Tibial nerve (tissue), 4 donors: ENCODE data around the gene WDR37.

Experiments
- CTCF ChIP-seq, 5 experiments: fragments of 200-600 bp in 3 of 5; fragments of 450-650 bp in 2 of 5; sonication (generic) in 3 of 5; IDR thresholded peaks; one replicate each; pipeline ENCODE4 v1.5.1; 2016 to 2019; ENCODE audit warnings: antibody characterized with exemption in 5 of 5, mild to moderate bottlenecking in 3 of 5, moderate library complexity in 2 of 5
- EP300 ChIP-seq, 2 donors: sonication (generic); formaldehyde crosslinking; IDR thresholded peaks; one replicate each; pipeline ENCODE4 v1.6.1; 2017; ENCODE audit warnings: antibody characterized with exemption in 2 of 2, mild to moderate bottlenecking in 1 of 2
- POLR2A ChIP-seq, 2 donors: fragments of 450-650 bp; IDR thresholded peaks; one replicate each; pipeline ENCODE4 v1.6.1; 2017; ENCODE audit warnings: antibody characterized with exemption in 2 of 2, mild to moderate bottlenecking in 2 of 2, moderate library complexity in 2 of 2

- TF ChIP-seq CTCF (IDR thresholded peaks at IDR 0.05), result no peak
- no peak for TF ChIP-seq EP300 (IDR thresholded peaks at IDR 0.05)
- TF ChIP-seq POLR2A (IDR thresholded peaks at IDR 0.05), result no peak
Observed at GRCh38 chr10:1156616-1156886, 100.4 kb downstream of the WDR37 start.
